Measurements from ENCODE around the gene IGSF22. TPM values are rescaled to one million over a fixed set of nuclear protein-coding genes. Genes with fewer than 3 reads are reported as not detected.

Gene IGSF22
- total and polyA plus RNA-seq, 2 of the 13 experiments (the other 11 are each of a cell fraction or from before 2014, with no cell fraction given) = not detected

- H2AFZ ChIP-seq (ENCODE audit: low read length) = no peak overlapping the region
- no peak overlapping the region for H3K4me3 ChIP-seq (replicated peaks in 1 of 3; ENCODE audit: insufficient read depth in 1 of 3, low read depth in 2 of 3, low read length in 3 of 3)
- intact Hi-C loops (cut with micrococcal nuclease; ENCODE audit: unreplicated experiment) (loop anchor here (5.0 kb wide), 1 partner anchor 64 kb away; no protein-coding TSS in a partner anchor), in situ Hi-C loops (cut with HindIII; ENCODE audit: extremely low pct_ligation_motif_present, low pct_unique_long_range_greater_than_20kb) (loop anchor here (10.0 kb wide), 2 partner anchors 187 to 617 kb away; no protein-coding TSS in a partner anchor)
- no peak for FAIRE-seq
- CTCF ChIA-PET (ENCODE audit: low intra/inter-chr PET ratio, low total read pairs) = interaction anchor here (2.0 kb wide), 1 partner anchor 191 kb away, joined by 9 read pairs; no protein-coding TSS in a partner anchor
- H3K27ac ChIP-seq (ENCODE audit: extremely low read length, insufficient read depth, low read length) = no peak overlapping the region
- ATAC-seq = no peak
- H3K4me1 ChIP-seq (ENCODE audit: insufficient read depth, low read length) = no peaks in the 10 kb centered on the region
- no peak for DNase-seq (ENCODE audit: low spot score)
- H3K79me2 ChIP-seq (ENCODE audit: insufficient read depth, low read length) = no peaks in the 10 kb centered on the region
- H3K9ac ChIP-seq (ENCODE audit: insufficient read depth, low read depth, low read length) = no peak overlapping the region
- no peak overlapping the region for H3K4me2 ChIP-seq (ENCODE audit: low read depth, low read length)
- no peaks in the 10 kb centered on the region for H4K20me1 ChIP-seq (ENCODE audit: insufficient read depth, low read length)
- H3K9me3 ChIP-seq (ENCODE audit: low read length) = no peaks in the 10 kb centered on the region
- no peak for TF ChIP-seq DMAP1 (CRISPR knock-in tag; IDR thresholded peaks at IDR 0.05)
- no peak for TF ChIP-seq MAF1 (CRISPR knock-in tag; IDR thresholded peaks at IDR 0.05; ENCODE audit: borderline replicate concordance)
- no peak for TF ChIP-seq FOXA1 (IDR thresholded peaks at IDR 0.05)
- no peak for TF ChIP-seq FOXA1 (CRISPR knock-in tag; IDR thresholded peaks at IDR 0.05)
- no peak for TF ChIP-seq ZNF781 (CRISPR knock-in tag; IDR thresholded peaks at IDR 0.05; ENCODE audit: borderline replicate concordance, not compliant biosample characterization)
- TF ChIP-seq ONECUT2 (CRISPR knock-in tag; IDR thresholded peaks at IDR 0.05) = no peak
- no peak for TF ChIP-seq BCLAF1 (IDR thresholded peaks at IDR 0.05)
- TF ChIP-seq CREBL2 (CRISPR knock-in tag; IDR thresholded peaks at IDR 0.05; ENCODE audit: borderline replicate concordance) = no peak
- no peak for TF ChIP-seq TEAD2 (CRISPR knock-in tag; IDR thresholded peaks at IDR 0.05)
- TF ChIP-seq, protein P1, sequence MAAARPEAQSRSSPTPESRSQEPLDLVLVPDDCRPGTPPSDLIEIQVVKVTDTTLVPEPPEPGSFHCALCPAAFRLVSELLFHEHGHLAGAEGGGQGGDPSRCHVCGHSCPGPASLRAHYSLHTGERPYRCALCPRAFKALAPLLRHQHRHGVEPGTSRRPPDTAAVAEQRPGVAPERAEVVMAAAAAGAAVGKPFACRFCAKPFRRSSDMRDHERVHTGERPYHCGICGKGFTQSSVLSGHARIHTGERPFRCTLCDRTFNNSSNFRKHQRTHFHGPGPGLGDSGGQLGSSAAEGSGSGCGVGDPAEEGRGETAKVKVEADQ (CRISPR knock-in tag; IDR thresholded peaks at IDR 0.05; ENCODE audit: borderline replicate concordance) = no peak
- TF ChIP-seq ZNF446 (CRISPR knock-in tag; IDR thresholded peaks at IDR 0.05) = no peak
- TF ChIP-seq SNAPC2 (CRISPR knock-in tag; IDR thresholded peaks at IDR 0.05) = no peak
- TF ChIP-seq, protein P2, sequence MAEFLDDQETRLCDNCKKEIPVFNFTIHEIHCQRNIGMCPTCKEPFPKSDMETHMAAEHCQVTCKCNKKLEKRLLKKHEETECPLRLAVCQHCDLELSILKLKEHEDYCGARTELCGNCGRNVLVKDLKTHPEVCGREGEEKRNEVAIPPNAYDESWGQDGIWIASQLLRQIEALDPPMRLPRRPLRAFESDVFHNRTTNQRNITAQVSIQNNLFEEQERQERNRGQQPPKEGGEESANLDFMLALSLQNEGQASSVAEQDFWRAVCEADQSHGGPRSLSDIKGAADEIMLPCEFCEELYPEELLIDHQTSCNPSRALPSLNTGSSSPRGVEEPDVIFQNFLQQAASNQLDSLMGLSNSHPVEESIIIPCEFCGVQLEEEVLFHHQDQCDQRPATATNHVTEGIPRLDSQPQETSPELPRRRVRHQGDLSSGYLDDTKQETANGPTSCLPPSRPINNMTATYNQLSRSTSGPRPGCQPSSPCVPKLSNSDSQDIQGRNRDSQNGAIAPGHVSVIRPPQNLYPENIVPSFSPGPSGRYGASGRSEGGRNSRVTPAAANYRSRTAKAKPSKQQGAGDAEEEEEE (CRISPR knock-in tag; IDR thresholded peaks at IDR 0.05; ENCODE audit: borderline replicate concordance) = no peak
- TF ChIP-seq, protein P3, sequence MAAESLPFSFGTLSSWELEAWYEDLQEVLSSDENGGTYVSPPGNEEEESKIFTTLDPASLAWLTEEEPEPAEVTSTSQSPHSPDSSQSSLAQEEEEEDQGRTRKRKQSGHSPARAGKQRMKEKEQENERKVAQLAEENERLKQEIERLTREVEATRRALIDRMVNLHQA (CRISPR knock-in tag; IDR thresholded peaks at IDR 0.05) = no peak
- TF ChIP-seq ZNF232 (CRISPR knock-in tag; IDR thresholded peaks at IDR 0.05; ENCODE audit: borderline replicate concordance) = no peak
- peaks cover 6 to 48% of the 10 kb centered on the region in 2 experiments; a peak in 3 of 5 replicates for H3K27me3 ChIP-seq (ENCODE audit: control insufficient read depth in 1 of 2, insufficient read depth in 2 of 2, low read length in 2 of 2)
- WGBS (ENCODE audit: low lambda C conversion rate) = 21% methylated on average over 2 of the region's 2 CpGs
- H3K36me3 ChIP-seq (replicated peaks in 1 of 2; ENCODE audit: control insufficient read depth in 1 of 2, insufficient read depth in 2 of 2, low read length in 2 of 2) = no peaks in the 10 kb centered on the region
- BruUV-seq (replicated peaks) = no TSS peak
- POLR2A ChIA-PET = no interaction called here
Observed at GRCh38 chr11:18731441-18731840, 5.5 kb upstream of the IGSF22 start.

All from HepG2 (cell line).